ENCODE results near the gene SAMMSON. TPM values are rescaled to one million over a fixed set of nuclear protein-coding genes. Genes with fewer than 3 reads are reported as not detected.
A peak's percentile ranks its signal among the peaks of the same experiment; 100 is the strongest.

The SAMMSON gene
- total and polyA plus RNA-seq, 9 of the 15 experiments (the other 6 are each of a cell fraction or from before 2014, with no cell fraction given): 0.65 to 4.4 (median 1.9) TPM

GRCh38 chr3:69999140-70000027 is at the start of gene SAMMSON (continued):
- no peak for TF ChIP-seq JUN (IDR thresholded peaks at IDR 0.05; ENCODE audit: borderline replicate concordance, low read depth, low read length)
- TF ChIP-seq JUN (CRISPR knock-in tag; IDR thresholded peaks at IDR 0.05; ENCODE audit: borderline replicate concordance): no peak
- TF ChIP-seq PPARD (CRISPR knock-in tag; IDR thresholded peaks at IDR 0.05): no peak
- TF ChIP-seq TSC22D4 (tag; IDR thresholded peaks at IDR 0.05): no peak
- no peak for TF ChIP-seq RBM15 (IDR thresholded peaks at IDR 0.05; ENCODE audit: insufficient read depth, low read length)
- TF ChIP-seq ZNF316 (IDR thresholded peaks at IDR 0.05): no peak
- no peak for TF ChIP-seq RAD21 (CRISPR knock-in tag; conservative IDR thresholded peaks at IDR 0.05 in 1 of 2, IDR thresholded peaks at IDR 0.05 in 1 of 2)
- TF ChIP-seq ZBTB7A (IDR thresholded peaks at IDR 0.05; ENCODE audit: borderline replicate concordance, control insufficient read depth, low read depth, low read length): peak; percentile 52; the same call in 1 of the 2 replicates
- no peak for TF ChIP-seq HOMEZ (CRISPR knock-in tag; IDR thresholded peaks at IDR 0.05)
- no peak for TF ChIP-seq ARID3B (CRISPR knock-in tag; IDR thresholded peaks at IDR 0.05; ENCODE audit: borderline replicate concordance)
- TF ChIP-seq PURB (CRISPR knock-in tag; IDR thresholded peaks at IDR 0.05; ENCODE audit: low read depth): no peak
- TF ChIP-seq SMAD4 (CRISPR knock-in tag; conservative IDR thresholded peaks at IDR 0.05): peak; percentile 62; the same call in 1 of the 2 replicates
- TF ChIP-seq, protein P1, sequence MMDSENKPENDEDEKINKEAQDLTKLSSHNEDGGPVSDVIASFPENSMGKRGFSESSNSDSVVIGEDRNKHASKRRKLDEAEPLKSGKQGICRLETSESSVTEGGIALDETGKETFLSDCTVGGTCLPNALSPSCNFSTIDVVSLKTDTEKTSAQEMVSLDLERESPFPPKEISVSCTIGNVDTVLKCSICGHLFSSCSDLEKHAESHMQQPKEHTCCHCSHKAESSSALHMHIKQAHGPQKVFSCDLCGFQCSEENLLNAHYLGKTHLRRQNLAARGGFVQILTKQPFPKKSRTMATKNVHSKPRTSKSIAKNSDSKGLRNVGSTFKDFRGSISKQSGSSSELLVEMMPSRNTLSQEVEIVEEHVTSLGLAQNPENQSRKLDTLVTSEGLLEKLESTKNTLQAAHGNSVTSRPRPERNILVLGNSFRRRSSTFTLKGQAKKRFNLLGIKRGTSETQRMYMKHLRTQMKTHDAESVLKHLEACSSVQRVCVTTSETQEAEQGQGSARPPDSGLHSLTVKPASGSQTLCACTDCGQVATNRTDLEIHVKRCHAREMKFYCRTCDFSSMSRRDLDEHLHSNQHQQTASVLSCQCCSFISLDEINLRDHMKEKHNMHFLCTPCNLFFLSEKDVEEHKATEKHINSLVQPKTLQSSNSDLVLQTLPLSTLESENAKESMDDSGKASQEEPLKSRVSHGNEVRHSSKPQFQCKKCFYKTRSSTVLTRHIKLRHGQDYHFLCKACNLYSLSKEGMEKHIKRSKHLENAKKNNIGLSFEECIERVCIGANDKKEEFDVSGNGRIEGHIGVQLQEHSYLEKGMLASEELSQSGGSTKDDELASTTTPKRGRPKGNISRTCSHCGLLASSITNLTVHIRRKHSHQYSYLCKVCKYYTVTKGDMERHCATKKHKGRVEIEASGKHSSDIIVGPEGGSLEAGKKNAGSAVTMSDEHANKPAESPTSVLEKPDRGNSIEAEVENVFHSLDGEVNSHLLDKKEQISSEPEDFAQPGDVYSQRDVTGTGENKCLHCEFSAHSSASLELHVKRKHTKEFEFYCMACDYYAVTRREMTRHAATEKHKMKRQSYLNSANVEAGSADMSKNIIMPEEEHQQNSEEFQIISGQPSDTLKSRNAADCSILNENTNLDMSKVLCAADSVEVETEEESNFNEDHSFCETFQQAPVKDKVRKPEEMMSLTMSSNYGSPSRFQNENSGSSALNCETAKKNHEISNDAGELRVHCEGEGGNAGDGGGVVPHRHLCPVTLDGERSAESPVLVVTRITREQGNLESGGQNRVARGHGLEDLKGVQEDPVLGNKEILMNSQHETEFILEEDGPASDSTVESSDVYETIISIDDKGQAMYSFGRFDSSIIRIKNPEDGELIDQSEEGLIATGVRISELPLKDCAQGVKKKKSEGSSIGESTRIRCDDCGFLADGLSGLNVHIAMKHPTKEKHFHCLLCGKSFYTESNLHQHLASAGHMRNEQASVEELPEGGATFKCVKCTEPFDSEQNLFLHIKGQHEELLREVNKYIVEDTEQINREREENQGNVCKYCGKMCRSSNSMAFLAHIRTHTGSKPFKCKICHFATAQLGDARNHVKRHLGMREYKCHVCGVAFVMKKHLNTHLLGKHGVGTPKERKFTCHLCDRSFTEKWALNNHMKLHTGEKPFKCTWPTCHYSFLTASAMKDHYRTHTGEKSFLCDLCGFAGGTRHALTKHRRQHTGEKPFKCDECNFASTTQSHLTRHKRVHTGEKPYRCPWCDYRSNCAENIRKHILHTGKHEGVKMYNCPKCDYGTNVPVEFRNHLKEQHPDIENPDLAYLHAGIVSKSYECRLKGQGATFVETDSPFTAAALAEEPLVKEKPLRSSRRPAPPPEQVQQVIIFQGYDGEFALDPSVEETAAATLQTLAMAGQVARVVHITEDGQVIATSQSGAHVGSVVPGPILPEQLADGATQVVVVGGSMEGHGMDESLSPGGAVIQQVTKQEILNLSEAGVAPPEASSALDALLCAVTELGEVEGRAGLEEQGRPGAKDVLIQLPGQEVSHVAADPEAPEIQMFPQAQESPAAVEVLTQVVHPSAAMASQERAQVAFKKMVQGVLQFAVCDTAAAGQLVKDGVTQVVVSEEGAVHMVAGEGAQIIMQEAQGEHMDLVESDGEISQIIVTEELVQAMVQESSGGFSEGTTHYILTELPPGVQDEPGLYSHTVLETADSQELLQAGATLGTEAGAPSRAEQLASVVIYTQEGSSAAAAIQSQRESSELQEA (IDR thresholded peaks at IDR 0.05; ENCODE audit: low read depth): no peak
- no peak for TF ChIP-seq PHB (CRISPR knock-in tag; IDR thresholded peaks at IDR 0.05)

Measured in K562 (cell line).